NB4 (cell line): ENCODE data around the gene KIF6.

Experiments
- DNase-seq: peaks from one replicate; pipeline ENCODE4 v3.0.0; 2010; ENCODE audit warnings: low read depth
- H3K4me3 ChIP-seq: one replicate; pipeline ENCODE4 v1.5.1; 2011; ENCODE audit warnings: mild to moderate bottlenecking, low read depth, low read length, moderate library complexity
- MYC ChIP-seq: IDR thresholded peaks from 2 replicates; pipeline ENCODE4 v1.6.1; 2011; ENCODE audit warnings: low read depth, low read length
- POLR2A ChIP-seq: IDR thresholded peaks from 2 replicates; pipeline ENCODE4 v1.6.1; 2011; ENCODE audit warnings: mild to moderate bottlenecking; ENCODE audit not compliant: insufficient read length; ENCODE audit errors: extremely low read depth
- TF ChIP-seq, protein P1 (sequence below): IDR thresholded peaks from one replicate; pipeline ENCODE4 v1.5.1; 2012; ENCODE audit warnings: low read depth, low read length
- TF ChIP-seq, protein P2 (sequence below): IDR thresholded peaks from 2 replicates; pipeline ENCODE4 v1.6.1; 2011; ENCODE audit warnings: low read depth, low read length

The KIF6 gene

DNA sequence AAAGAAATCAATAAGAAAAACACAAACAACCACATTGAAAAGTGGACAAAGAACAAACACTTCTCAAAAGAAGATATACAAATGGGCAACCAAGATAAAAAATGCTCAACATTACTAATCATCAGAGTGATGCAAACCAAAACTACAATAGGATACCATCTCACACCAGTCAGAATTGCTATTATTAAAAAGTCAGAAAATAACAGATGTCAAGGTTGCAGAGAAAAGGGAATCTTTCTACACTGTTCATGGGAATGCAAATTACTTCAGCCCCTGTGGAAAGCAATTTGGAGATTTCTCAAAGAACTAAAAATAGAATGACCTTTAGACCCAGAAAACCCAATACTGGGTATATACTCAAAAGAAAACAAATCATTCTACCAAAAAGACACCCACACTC, 29.8 kb downstream of the KIF6 start:
- H3K4me3 ChIP-seq: no peak overlapping the region
- TF ChIP-seq POLR2A (no peak), MYC (no peak)
- TF ChIP-seq, protein P1, sequence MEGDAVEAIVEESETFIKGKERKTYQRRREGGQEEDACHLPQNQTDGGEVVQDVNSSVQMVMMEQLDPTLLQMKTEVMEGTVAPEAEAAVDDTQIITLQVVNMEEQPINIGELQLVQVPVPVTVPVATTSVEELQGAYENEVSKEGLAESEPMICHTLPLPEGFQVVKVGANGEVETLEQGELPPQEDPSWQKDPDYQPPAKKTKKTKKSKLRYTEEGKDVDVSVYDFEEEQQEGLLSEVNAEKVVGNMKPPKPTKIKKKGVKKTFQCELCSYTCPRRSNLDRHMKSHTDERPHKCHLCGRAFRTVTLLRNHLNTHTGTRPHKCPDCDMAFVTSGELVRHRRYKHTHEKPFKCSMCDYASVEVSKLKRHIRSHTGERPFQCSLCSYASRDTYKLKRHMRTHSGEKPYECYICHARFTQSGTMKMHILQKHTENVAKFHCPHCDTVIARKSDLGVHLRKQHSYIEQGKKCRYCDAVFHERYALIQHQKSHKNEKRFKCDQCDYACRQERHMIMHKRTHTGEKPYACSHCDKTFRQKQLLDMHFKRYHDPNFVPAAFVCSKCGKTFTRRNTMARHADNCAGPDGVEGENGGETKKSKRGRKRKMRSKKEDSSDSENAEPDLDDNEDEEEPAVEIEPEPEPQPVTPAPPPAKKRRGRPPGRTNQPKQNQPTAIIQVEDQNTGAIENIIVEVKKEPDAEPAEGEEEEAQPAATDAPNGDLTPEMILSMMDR: no peak
- TF ChIP-seq, protein P2, sequence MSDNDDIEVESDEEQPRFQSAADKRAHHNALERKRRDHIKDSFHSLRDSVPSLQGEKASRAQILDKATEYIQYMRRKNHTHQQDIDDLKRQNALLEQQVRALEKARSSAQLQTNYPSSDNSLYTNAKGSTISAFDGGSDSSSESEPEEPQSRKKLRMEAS: no peak
- no peak for DNase-seq

- no peak for DNase-seq
- no peak overlapping the region for H3K4me3 ChIP-seq
- TF ChIP-seq, protein P2: no peak
- TF ChIP-seq POLR2A (no peak), MYC (no peak)
- TF ChIP-seq, protein P1: no peak
These were observed 32.0 kb downstream of the KIF6 start for GRCh38 chr6:39693206-39693605.

- no peak overlapping the region for H3K4me3 ChIP-seq
- DNase-seq: peak; percentile 82
- TF ChIP-seq, protein P2: no peak
- TF ChIP-seq POLR2A: no peak
- TF ChIP-seq, protein P1: no peak
- TF ChIP-seq MYC: no peak
These were observed 36.7 kb downstream of the KIF6 start for GRCh38 chr6:39688494-39688893.

- DNase-seq: no peak
- H3K4me3 ChIP-seq: no peak overlapping the region
- TF ChIP-seq, protein P1: no peak
- TF ChIP-seq, protein P2: no peak
- TF ChIP-seq POLR2A (no peak), MYC (no peak)
These were observed 38.2 kb downstream of the KIF6 start for GRCh38 chr6:39686976-39687375.

GRCh38 chr6:39685938-39686337, 39.3 kb downstream of the KIF6 start:
- no peak for DNase-seq
- no peak for TF ChIP-seq MYC
- TF ChIP-seq, protein P2: no peak
- TF ChIP-seq, protein P1: no peak
- no peak for TF ChIP-seq POLR2A
- H3K4me3 ChIP-seq: no peak overlapping the region

DNA sequence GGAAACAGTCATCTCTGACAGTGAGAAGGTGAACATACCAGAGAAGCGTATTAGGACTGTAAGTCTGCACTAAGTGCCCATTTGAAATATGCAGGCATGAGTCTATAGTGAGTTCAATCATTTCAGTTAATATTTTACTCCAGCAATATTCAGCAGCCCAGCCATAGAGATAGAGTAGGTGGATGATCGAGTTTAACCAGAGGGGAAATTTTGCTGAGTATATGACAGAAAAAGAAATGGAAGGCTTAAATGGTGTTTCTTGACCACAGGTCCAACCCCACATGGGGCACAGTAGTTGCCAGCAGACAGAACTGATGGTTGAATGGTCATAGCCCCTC, 39.8 kb downstream of the KIF6 start:
- no peak overlapping the region for H3K4me3 ChIP-seq
- no peak for TF ChIP-seq POLR2A
- DNase-seq: no peak
